Measurements from ENCODE around the gene STX18. TPM values are rescaled to one million over a fixed set of nuclear protein-coding genes. Genes with fewer than 3 reads are reported as not detected.

Gene STX18
- total and polyA plus RNA-seq, 2 experiments from 2014 or later: 15.9 to 18.1 TPM

DNA sequence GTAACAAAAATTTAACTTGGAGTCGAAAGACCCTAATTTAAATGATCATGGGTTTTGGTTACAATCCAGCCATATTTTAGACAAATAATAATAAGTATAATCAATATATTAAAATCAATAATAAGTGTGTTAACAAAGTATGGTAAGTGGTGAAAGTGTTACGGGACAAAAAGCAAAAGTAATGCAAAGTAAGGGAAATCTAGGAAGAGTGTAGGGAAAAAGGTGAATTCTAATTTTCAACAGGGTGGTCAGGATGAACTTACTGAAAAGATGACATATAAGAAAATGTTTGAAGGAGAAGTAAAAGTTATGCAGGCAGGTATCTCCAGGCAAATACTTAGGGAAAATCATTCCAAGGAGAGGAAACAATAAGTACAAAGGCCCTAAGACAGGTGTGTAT lies 32.3 kb downstream of the STX18 start:
- Mint-ChIP-seq H3K36me3 (ENCODE audit: low read depth) (no peaks in the 10 kb centered on the region), H3K4me1 (peaks cover 5% of the 10 kb centered on the region; the same call in 2 of the 3 replicates), H3K27me3 (ENCODE audit: insufficient read depth, low read depth, poor library complexity) (no peaks in the 10 kb centered on the region), H3K27ac (no peak overlapping the region), H3K4me3 (no peak overlapping the region), H3K9me3 (no peaks in the 10 kb centered on the region)
- Histone ChIP-seq H3K4me2 (no peak overlapping the region), H3K27ac (ENCODE audit: low read depth) (no peak overlapping the region), H3F3A (replicated peaks; ENCODE audit: low read depth) (no peaks in the 10 kb centered on the region), H3K27me3 (ENCODE audit: insufficient read depth) (no peaks in the 10 kb centered on the region), H3K79me2 (replicated peaks; ENCODE audit: insufficient read depth) (peaks cover 7% of the 10 kb centered on the region), H3K36me3 (ENCODE audit: insufficient read depth) (no peaks in the 10 kb centered on the region), H3K4me3 (no peak overlapping the region), H3K4me1 (ENCODE audit: insufficient read depth) (peaks cover under 1% of the 10 kb centered on the region; the same call in 1 of the 2 replicates), H4K20me1 (replicated peaks; ENCODE audit: insufficient read depth) (peaks cover 8% of the 10 kb centered on the region), H3K9me2 (ENCODE audit: insufficient read depth) (no peaks in the 10 kb centered on the region), H2AFZ (no peak overlapping the region)
- DNase-seq (ENCODE audit: low spot score) (no peak), ATAC-seq (no peak)
- TF ChIP-seq ZNF114 (CRISPR knock-in tag; IDR thresholded peaks at IDR 0.05): no peak
- TF ChIP-seq EZH2 (IDR thresholded peaks at IDR 0.05; ENCODE audit: low read depth, unreplicated experiment): no peak
- no peak for TF ChIP-seq STAT1 (IDR thresholded peaks at IDR 0.05; ENCODE audit: unreplicated experiment)
- no peak for TF ChIP-seq JUNB (IDR thresholded peaks at IDR 0.05; ENCODE audit: unreplicated experiment)

DNA sequence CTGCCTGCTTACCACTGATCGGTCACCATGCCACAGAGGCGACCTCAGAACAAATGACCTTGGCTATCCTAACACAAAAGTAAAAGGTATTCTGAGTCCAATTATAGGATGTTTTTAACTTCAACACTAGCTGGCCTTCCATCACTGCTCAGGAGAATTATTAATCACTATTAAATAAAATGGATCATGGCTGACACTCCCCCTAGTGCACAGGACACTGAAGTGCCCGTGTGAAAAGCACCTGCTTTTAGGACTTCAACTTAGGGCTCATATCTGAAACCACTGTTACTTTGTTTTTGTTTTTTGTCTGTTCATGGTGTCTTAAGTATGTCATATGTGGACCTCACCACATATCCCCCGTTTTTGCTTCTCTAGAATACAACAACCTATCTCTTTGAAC lies 33.9 kb downstream of the STX18 start:
- peaks cover 7% of the 10 kb centered on the region for H3K79me2 ChIP-seq (replicated peaks; ENCODE audit: insufficient read depth)
- H3K27me3 Mint-ChIP-seq (ENCODE audit: insufficient read depth, low read depth, poor library complexity): no peaks in the 10 kb centered on the region
- DNase-seq (ENCODE audit: low spot score) (peak; percentile 39), ATAC-seq (no peak; the same call in 2 of the 3 replicates)
- H3K4me3 Mint-ChIP-seq: no peak overlapping the region
- H3K9me3 Mint-ChIP-seq: no peaks in the 10 kb centered on the region
- no peaks in the 10 kb centered on the region for H3F3A ChIP-seq (replicated peaks; ENCODE audit: low read depth)
- peaks cover 6% of the 10 kb centered on the region; the same call in 1 of the 2 replicates for H3K4me1 ChIP-seq (ENCODE audit: insufficient read depth)
- no peak overlapping the region for H3K27ac Mint-ChIP-seq
- H3K27ac ChIP-seq (ENCODE audit: low read depth): no peak overlapping the region
- TF ChIP-seq, protein P1, sequence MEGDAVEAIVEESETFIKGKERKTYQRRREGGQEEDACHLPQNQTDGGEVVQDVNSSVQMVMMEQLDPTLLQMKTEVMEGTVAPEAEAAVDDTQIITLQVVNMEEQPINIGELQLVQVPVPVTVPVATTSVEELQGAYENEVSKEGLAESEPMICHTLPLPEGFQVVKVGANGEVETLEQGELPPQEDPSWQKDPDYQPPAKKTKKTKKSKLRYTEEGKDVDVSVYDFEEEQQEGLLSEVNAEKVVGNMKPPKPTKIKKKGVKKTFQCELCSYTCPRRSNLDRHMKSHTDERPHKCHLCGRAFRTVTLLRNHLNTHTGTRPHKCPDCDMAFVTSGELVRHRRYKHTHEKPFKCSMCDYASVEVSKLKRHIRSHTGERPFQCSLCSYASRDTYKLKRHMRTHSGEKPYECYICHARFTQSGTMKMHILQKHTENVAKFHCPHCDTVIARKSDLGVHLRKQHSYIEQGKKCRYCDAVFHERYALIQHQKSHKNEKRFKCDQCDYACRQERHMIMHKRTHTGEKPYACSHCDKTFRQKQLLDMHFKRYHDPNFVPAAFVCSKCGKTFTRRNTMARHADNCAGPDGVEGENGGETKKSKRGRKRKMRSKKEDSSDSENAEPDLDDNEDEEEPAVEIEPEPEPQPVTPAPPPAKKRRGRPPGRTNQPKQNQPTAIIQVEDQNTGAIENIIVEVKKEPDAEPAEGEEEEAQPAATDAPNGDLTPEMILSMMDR (conservative IDR thresholded peaks at IDR 0.05; ENCODE audit: low read depth in 2 of 2): peak; percentile 58 to 74
- no peak for TF ChIP-seq EZH2phosphoT487 (IDR thresholded peaks at IDR 0.05; ENCODE audit: unreplicated experiment)
- H3K9me2 ChIP-seq (ENCODE audit: insufficient read depth): no peaks in the 10 kb centered on the region
- no peak overlapping the region for H3K4me3 ChIP-seq
- H3K36me3 Mint-ChIP-seq (ENCODE audit: low read depth): no peaks in the 10 kb centered on the region
- H3K4me1 Mint-ChIP-seq: peaks cover 3% of the 10 kb centered on the region
- no peak overlapping the region for H2AFZ ChIP-seq
- no peak overlapping the region for H3K4me2 ChIP-seq
- H3K36me3 ChIP-seq (ENCODE audit: insufficient read depth): no peaks in the 10 kb centered on the region
- peaks cover 13% of the 10 kb centered on the region for H4K20me1 ChIP-seq (replicated peaks; ENCODE audit: insufficient read depth)
- H3K27me3 ChIP-seq (ENCODE audit: insufficient read depth): peaks cover 5% of the 10 kb centered on the region; the same call in 1 of the 2 replicates

DNA sequence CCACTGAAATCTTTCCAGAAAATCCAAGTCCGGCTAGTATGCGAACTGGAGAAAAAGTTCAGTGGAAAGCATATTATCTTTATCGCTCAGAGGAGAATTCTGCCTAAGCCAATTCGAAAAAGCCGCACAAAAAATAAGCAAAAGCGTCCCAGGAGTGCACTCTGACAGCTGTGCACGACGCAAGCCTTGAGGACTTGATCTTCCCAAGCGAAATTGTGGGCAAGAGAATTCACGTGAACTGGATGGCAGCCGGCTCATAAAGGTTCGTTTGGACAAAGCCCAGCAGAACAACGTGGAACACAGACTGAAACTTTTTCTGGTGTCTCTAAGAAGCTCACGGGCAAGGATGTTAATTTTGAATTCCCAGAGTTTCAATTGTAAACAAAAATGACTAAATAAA lies 34.4 kb downstream of the STX18 start:
- no peak for ATAC-seq
- Histone ChIP-seq H3K4me1 (ENCODE audit: insufficient read depth) (peaks cover 10% of the 10 kb centered on the region; the same call in 1 of the 2 replicates), H2AFZ (no peak overlapping the region), H3K27ac (ENCODE audit: low read depth) (no peak overlapping the region), H3K27me3 (ENCODE audit: insufficient read depth) (peaks cover 10% of the 10 kb centered on the region; the same call in 1 of the 2 replicates), H3K4me2 (no peak overlapping the region), H4K20me1 (replicated peaks; ENCODE audit: insufficient read depth) (peaks cover 13% of the 10 kb centered on the region), H3F3A (replicated peaks; ENCODE audit: low read depth) (no peaks in the 10 kb centered on the region), H3K4me3 (no peak overlapping the region), H3K36me3 (ENCODE audit: insufficient read depth) (no peaks in the 10 kb centered on the region), H3K9me2 (ENCODE audit: insufficient read depth) (no peaks in the 10 kb centered on the region), H3K79me2 (replicated peaks; ENCODE audit: insufficient read depth) (peaks cover 2% of the 10 kb centered on the region)
- Mint-ChIP-seq H3K9me3 (no peaks in the 10 kb centered on the region), H3K4me3 (no peak overlapping the region), H3K4me1 (peaks cover 8% of the 10 kb centered on the region), H3K27ac (no peak overlapping the region), H3K27me3 (ENCODE audit: insufficient read depth, low read depth, poor library complexity) (no peaks in the 10 kb centered on the region), H3K36me3 (ENCODE audit: low read depth) (no peaks in the 10 kb centered on the region)
- DNase-seq (ENCODE audit: low spot score): no peak
- TF ChIP-seq, protein P2, sequence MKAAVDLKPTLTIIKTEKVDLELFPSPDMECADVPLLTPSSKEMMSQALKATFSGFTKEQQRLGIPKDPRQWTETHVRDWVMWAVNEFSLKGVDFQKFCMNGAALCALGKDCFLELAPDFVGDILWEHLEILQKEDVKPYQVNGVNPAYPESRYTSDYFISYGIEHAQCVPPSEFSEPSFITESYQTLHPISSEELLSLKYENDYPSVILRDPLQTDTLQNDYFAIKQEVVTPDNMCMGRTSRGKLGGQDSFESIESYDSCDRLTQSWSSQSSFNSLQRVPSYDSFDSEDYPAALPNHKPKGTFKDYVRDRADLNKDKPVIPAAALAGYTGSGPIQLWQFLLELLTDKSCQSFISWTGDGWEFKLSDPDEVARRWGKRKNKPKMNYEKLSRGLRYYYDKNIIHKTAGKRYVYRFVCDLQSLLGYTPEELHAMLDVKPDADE (IDR thresholded peaks at IDR 0.05): no peak
- TF ChIP-seq STAT1 (IDR thresholded peaks at IDR 0.05; ENCODE audit: unreplicated experiment): no peak
- TF ChIP-seq CREB1 (CRISPR knock-in tag; IDR thresholded peaks at IDR 0.05; ENCODE audit: low read depth): no peak
- TF ChIP-seq POLR2AphosphoS5 (IDR thresholded peaks at IDR 0.05; ENCODE audit: low read depth): no peak
- TF ChIP-seq, protein P1 (conservative IDR thresholded peaks at IDR 0.05; ENCODE audit: low read depth in 2 of 2): no peak
